Aorta (tissue), 5 donors: ENCODE results near the gene NCOA3. TPM values are rescaled to one million over a fixed set of nuclear protein-coding genes. Genes with fewer than 3 reads are reported as not detected.

Experiments used
- ATAC-seq: fragments of 200-7000 bp; cut with Tn5 transposase; one replicate; pipeline ENCODE4 v1.9.1; 2022; ENCODE audit warnings: moderate library complexity; ENCODE audit not compliant: low FRiP score
- DNase-seq, 2 donors: peaks; one replicate each; pipeline ENCODE4 v3.0.0-alpha.2; 2020
- H3K27ac ChIP-seq, 2 donors: one replicate each; pipeline ENCODE4 v1.5.1; 2013; ENCODE audit warnings: low read length in 2 of 2, mild to moderate bottlenecking in 2 of 2, moderate library complexity in 2 of 2, control low read depth in 1 of 2, inconsistent platforms in 1 of 2, low read depth in 1 of 2
- H3K27me3 ChIP-seq, 2 donors: one replicate each; pipeline ENCODE4 v1.6.1; 2013; ENCODE audit warnings: control low read depth in 1 of 2, low read length in 1 of 2, mild to moderate bottlenecking in 1 of 2, moderate library complexity in 1 of 2; ENCODE audit not compliant: insufficient read depth in 2 of 2, control insufficient read depth in 1 of 2
- H3K36me3 ChIP-seq, 2 donors: one replicate each; pipeline ENCODE4 v1.6.1; 2013; ENCODE audit warnings: control low read depth in 1 of 2, low read length in 1 of 2, mild to moderate bottlenecking in 1 of 2; ENCODE audit not compliant: insufficient read depth in 2 of 2, control insufficient read depth in 1 of 2
- H3K4me1 ChIP-seq, 2 donors: one replicate each; pipeline ENCODE4 v1.6.1; 2013; ENCODE audit warnings: low read length in 2 of 2, control low read depth in 1 of 2, mild to moderate bottlenecking in 1 of 2, moderate library complexity in 1 of 2; ENCODE audit not compliant: insufficient read depth in 2 of 2, control insufficient read depth in 1 of 2
- H3K4me3 ChIP-seq, 2 donors: one replicate each; pipeline ENCODE4 v1.5.1; 2013; ENCODE audit warnings: low read length in 2 of 2, control low read depth in 1 of 2, mild to moderate bottlenecking in 1 of 2
- H3K9me3 ChIP-seq: one replicate; pipeline ENCODE4 v1.6.1; 2013; ENCODE audit warnings: mild to moderate bottlenecking, low read length; ENCODE audit not compliant: control insufficient read depth
- WGBS, 2 donors: extraction: QIAGEN DNeasy Blood & Tissue Kit; methylation state at CpG; one replicate each; pipeline ENCODE4 v1.1.7; 2013; 5-methylcytosine and 5-hydroxymethylcytosine counted together
- intact Hi-C, 2 donors: fragments of 100-400 bp; cut with DNase I; formaldehyde crosslinking; loops; one replicate each; pipeline versions ENCODE4 v1.14.2 to v1.15.0; 2022
- polyA plus RNA-seq, 2 donors: library from polyadenylated mRNA; stranded (reverse); fragments of 200-250 nt; gene quantifications; one replicate each; pipeline ENCODE4 v1.2.3, GENCODE V29; 2013
- total RNA-seq, 2 donors: library from RNA; stranded (reverse); fragmentation: NEBNext Ultra II Directional; extraction: Animal tissue kit (Norgen Biotek cat#: 25700); gene quantifications; one replicate each; pipeline ENCODE4 v1.2.1, GENCODE V29; 2021
- donor health status: healthy with polysubstance abuse.
- donor health status: Bipolar disorder and iron deficiency.
- donor health status: DM: no; HTN: no; CAD: no.
- donor health status: DM: no; HTN: no; CAD: no.
- donor health status: DM: yes; HTN: yes; CAD: no.

NCOA3 gene
- total and polyA plus RNA-seq, 4 donors, result 4.8 to 53.7 (median 27.7) TPM

GRCh38 chr20:47557791-47558190 is 56.1 kb downstream of the NCOA3 start:
- H3K4me1 ChIP-seq, result peaks cover 1 to 7% of the 10 kb centered on the region in 2 donors
- intact Hi-C loops, result no loop called here

GRCh38 chr20:47558295-47559066 is 56.8 kb downstream of the NCOA3 start:
- Histone ChIP-seq H3K27me3 (no peaks in the 10 kb centered on the region), H3K36me3 (no peaks in the 10 kb centered on the region), H3K27ac (no peak overlapping the region), H3K4me1 (peaks cover 1 to 7% of the 10 kb centered on the region in 2 donors), H3K4me3 (no peak overlapping the region), H3K9me3 (no peaks in the 10 kb centered on the region)
- ATAC-seq (no peak), DNase-seq (no peak)
- 72 to 76% methylated on average over 10 of the region's 10 CpGs for WGBS, 2 donors
- intact Hi-C loops, result no loop called here

More at GRCh38 chr20:47557791-47558190, 56.1 kb downstream of the NCOA3 start:
- WGBS, 2 donors, result 76 to 79% methylated on average over 7 of the region's 7 CpGs
- H3K27ac ChIP-seq, result no peak overlapping the region
- no peaks in the 10 kb centered on the region for H3K36me3 ChIP-seq
- no peaks in the 10 kb centered on the region for H3K27me3 ChIP-seq
- no peaks in the 10 kb centered on the region for H3K9me3 ChIP-seq
- no peak overlapping the region for H3K4me3 ChIP-seq
- DNase-seq (no peak), ATAC-seq (no peak)

GRCh38 chr20:47559141-47559540 is 57.5 kb downstream of the NCOA3 start:
- Histone ChIP-seq H3K36me3 (no peaks in the 10 kb centered on the region), H3K4me1 (peaks cover 1 to 7% of the 10 kb centered on the region in 2 donors), H3K27me3 (no peaks in the 10 kb centered on the region), H3K9me3 (no peaks in the 10 kb centered on the region), H3K27ac (no peak overlapping the region), H3K4me3 (no peak overlapping the region)
- intact Hi-C loops, result no loop called here
- ATAC-seq (no peak), DNase-seq (no peak)

GRCh38 chr20:47561180-47561579 is 59.5 kb downstream of the NCOA3 start:
- no peaks in the 10 kb centered on the region for H3K27me3 ChIP-seq
- WGBS, 2 donors, result 25 to 34% methylated on average over 3 of the region's 3 CpGs
- ATAC-seq (peak; percentile 68), DNase-seq (no peak)
- intact Hi-C loops, result loop anchor here in 1 of 2 donors (10.0 kb wide), 1 partner anchor 56 kb away; the partner anchor contains the start of gene NCOA3
- no peaks in the 10 kb centered on the region for H3K36me3 ChIP-seq
- H3K27ac ChIP-seq, result no peak overlapping the region
- no peaks in the 10 kb centered on the region for H3K9me3 ChIP-seq
- no peak overlapping the region for H3K4me3 ChIP-seq
- peaks cover 4 to 7% of the 10 kb centered on the region in 2 donors for H3K4me1 ChIP-seq

GRCh38 chr20:47561603-47562583 is 60.2 kb downstream of the NCOA3 start:
- no peaks in the 10 kb centered on the region for H3K36me3 ChIP-seq
- no peaks in the 10 kb centered on the region for H3K27me3 ChIP-seq
- H3K27ac ChIP-seq, result no peak overlapping the region
- intact Hi-C loops, result loop anchor here in 1 of 2 donors (10.0 kb wide), 1 partner anchor 57 kb away; the partner anchor contains the start of gene NCOA3
- peaks cover 4 to 7% of the 10 kb centered on the region in 2 donors for H3K4me1 ChIP-seq
- ATAC-seq (no peak), DNase-seq (no peak)
- no peak overlapping the region for H3K4me3 ChIP-seq
- no peaks in the 10 kb centered on the region for H3K9me3 ChIP-seq
- 80 to 91% methylated on average over 4 of the region's 4 CpGs for WGBS, 2 donors

GRCh38 chr20:47566269-47566668 is 64.6 kb downstream of the NCOA3 start:
- ATAC-seq, result no peak
- Histone ChIP-seq H3K9me3 (no peaks in the 10 kb centered on the region), H3K27ac (no peak overlapping the region), H3K36me3 (no peaks in the 10 kb centered on the region), H3K4me1 (peaks cover 0 to 3% of the 10 kb centered on the region in 2 donors), H3K27me3 (no peaks in the 10 kb centered on the region), H3K4me3 (no peak overlapping the region)
- intact Hi-C loops, result loop anchor here in 1 of 2 donors (10.0 kb wide), 1 partner anchor 61 kb away; the partner anchor contains the start of gene NCOA3
- DNase-seq, result no peak
- WGBS, 2 donors, result 97% methylated on average over 5 of the region's 5 CpGs

- H3K36me3 ChIP-seq, result no peaks in the 10 kb centered on the region
- intact Hi-C loops, result loop anchor here in 1 of 2 donors (10.0 kb wide), 1 partner anchor 63 kb away; the partner anchor contains the start of gene NCOA3
- no peak overlapping the region for H3K4me3 ChIP-seq
- no peaks in the 10 kb centered on the region for H3K9me3 ChIP-seq
- H3K27ac ChIP-seq, result no peak overlapping the region
- peaks cover 0 to 2% of the 10 kb centered on the region in 2 donors for H3K4me1 ChIP-seq
- H3K27me3 ChIP-seq, result no peaks in the 10 kb centered on the region
- peak in 1 of 2 donors; percentile 66 for DNase-seq
- ATAC-seq, result peak; percentile 19
- WGBS, 2 donors, result 1 to 2% methylated on average over 2 of the region's 2 CpGs
Measured at GRCh38 chr20:47568019-47568418, 66.3 kb downstream of the NCOA3 start.

- Histone ChIP-seq H3K4me3 (no peak overlapping the region), H3K36me3 (no peaks in the 10 kb centered on the region), H3K27ac (no peak overlapping the region), H3K4me1 (peaks cover 0 to 2% of the 10 kb centered on the region in 2 donors), H3K9me3 (no peaks in the 10 kb centered on the region), H3K27me3 (no peaks in the 10 kb centered on the region)
- intact Hi-C loops, result loop anchor here in 1 of 2 donors (10.0 kb wide), 1 partner anchor 64 kb away; the partner anchor contains the start of gene NCOA3
- 92 to 93% methylated on average over 6 of the region's 6 CpGs for WGBS, 2 donors
- no peak for DNase-seq
- ATAC-seq, result no peak
Measured at GRCh38 chr20:47568837-47569410, 67.2 kb downstream of the NCOA3 start.
